RWPE2 (cell line): ENCODE data around the gene SLAMF8.
A peak's percentile ranks its signal among the peaks of the same experiment; 100 is the strongest.

Source experiments
- ATAC-seq: fragments of 200-7000 bp; cut with Tn5 transposase; 3 replicates; pipeline ENCODE4 v1.9.1; 2021; ENCODE audit warnings: low read depth
- DNase-seq: peaks from one replicate; pipeline ENCODE4 v3.0.0-alpha.2; 2020; ENCODE audit warnings: low spot score
- H3K27ac ChIP-seq: fragments of 450-650 bp; 2 replicates; pipeline ENCODE4 v1.5.1; 2017; ENCODE audit warnings: mild to moderate bottlenecking; ENCODE audit not compliant: poor library complexity, severe bottlenecking
- H3K27me3 ChIP-seq: fragments of 250-450 bp; sonication (Bioruptor Pico); 2 replicates; pipeline ENCODE4 v1.5.1; 2021; ENCODE audit warnings: mild to moderate bottlenecking, moderate library complexity; ENCODE audit not compliant: insufficient read depth, poor library complexity, severe bottlenecking
- H3K36me3 ChIP-seq: fragments of 250-450 bp; sonication (Bioruptor Pico); 2 replicates; pipeline ENCODE4 v1.5.1; 2020; ENCODE audit warnings: low read depth, mild to moderate bottlenecking, moderate library complexity
- H3K4me1 ChIP-seq: fragments of 250-450 bp; sonication (Bioruptor Pico); 2 replicates; pipeline ENCODE4 v1.5.1; 2021; ENCODE audit warnings: mild to moderate bottlenecking, moderate library complexity; ENCODE audit not compliant: insufficient read depth, poor library complexity, severe bottlenecking
- H3K4me3 ChIP-seq: fragments of 250-450 bp; sonication (Bioruptor Pico); 2 replicates; pipeline ENCODE4 v1.5.1; 2021; ENCODE audit warnings: mild to moderate bottlenecking, moderate library complexity; ENCODE audit not compliant: severe bottlenecking
- H3K9me3 ChIP-seq: fragments of 250-450 bp; sonication (Bioruptor Pico); 2 replicates; pipeline ENCODE4 v1.5.1; 2021; ENCODE audit warnings: mild to moderate bottlenecking, moderate library complexity; ENCODE audit not compliant: severe bottlenecking
- TF ChIP-seq, protein P1 (sequence below): fragments of 450-650 bp; IDR thresholded peaks from one replicate; pipeline ENCODE4 v1.5.1; 2017; ENCODE audit warnings: mild to moderate bottlenecking, moderate library complexity; ENCODE audit not compliant: poor library complexity, severe bottlenecking

SLAMF8 gene

GRCh38 chr1:159791031-159791430, 35.6 kb upstream of the SLAMF8 start:
- ATAC-seq (no peak), DNase-seq (no peak)
- no peaks in the 10 kb centered on the region for H3K36me3 ChIP-seq
- H3K27me3 ChIP-seq = no peaks in the 10 kb centered on the region
- peaks cover 9% of the 10 kb centered on the region for H3K4me1 ChIP-seq
- no peak overlapping the region for H3K27ac ChIP-seq
- H3K9me3 ChIP-seq = no peaks in the 10 kb centered on the region
- TF ChIP-seq, protein P1, sequence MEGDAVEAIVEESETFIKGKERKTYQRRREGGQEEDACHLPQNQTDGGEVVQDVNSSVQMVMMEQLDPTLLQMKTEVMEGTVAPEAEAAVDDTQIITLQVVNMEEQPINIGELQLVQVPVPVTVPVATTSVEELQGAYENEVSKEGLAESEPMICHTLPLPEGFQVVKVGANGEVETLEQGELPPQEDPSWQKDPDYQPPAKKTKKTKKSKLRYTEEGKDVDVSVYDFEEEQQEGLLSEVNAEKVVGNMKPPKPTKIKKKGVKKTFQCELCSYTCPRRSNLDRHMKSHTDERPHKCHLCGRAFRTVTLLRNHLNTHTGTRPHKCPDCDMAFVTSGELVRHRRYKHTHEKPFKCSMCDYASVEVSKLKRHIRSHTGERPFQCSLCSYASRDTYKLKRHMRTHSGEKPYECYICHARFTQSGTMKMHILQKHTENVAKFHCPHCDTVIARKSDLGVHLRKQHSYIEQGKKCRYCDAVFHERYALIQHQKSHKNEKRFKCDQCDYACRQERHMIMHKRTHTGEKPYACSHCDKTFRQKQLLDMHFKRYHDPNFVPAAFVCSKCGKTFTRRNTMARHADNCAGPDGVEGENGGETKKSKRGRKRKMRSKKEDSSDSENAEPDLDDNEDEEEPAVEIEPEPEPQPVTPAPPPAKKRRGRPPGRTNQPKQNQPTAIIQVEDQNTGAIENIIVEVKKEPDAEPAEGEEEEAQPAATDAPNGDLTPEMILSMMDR = no peak
- H3K4me3 ChIP-seq = no peak overlapping the region

DNA sequence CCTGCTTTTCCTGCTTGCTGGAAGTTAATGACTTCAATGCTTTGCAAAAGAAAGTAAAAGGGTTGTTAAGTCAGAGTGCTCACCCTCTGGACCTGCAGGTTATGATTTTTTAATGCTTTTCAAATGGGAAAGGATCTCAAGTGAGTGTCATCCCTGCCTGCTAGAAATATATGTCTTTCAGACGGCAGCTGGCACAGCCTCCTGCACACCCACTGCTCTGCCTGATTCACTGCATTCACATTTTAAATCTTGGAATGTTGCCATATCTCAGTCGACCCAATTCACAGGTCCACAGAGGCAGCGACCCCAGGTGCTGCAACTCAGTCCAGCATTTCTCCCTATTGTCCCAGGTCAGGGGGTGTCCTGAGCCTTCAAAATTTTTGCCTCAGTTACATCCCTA, 35.2 kb upstream of the SLAMF8 start:
- Histone ChIP-seq H3K27me3 (no peaks in the 10 kb centered on the region), H3K4me3 (no peak overlapping the region), H3K4me1 (peaks cover 8% of the 10 kb centered on the region), H3K9me3 (no peaks in the 10 kb centered on the region), H3K27ac (no peak overlapping the region), H3K36me3 (no peaks in the 10 kb centered on the region)
- TF ChIP-seq, protein P1 = no peak
- no peak for ATAC-seq
- no peak for DNase-seq

DNA sequence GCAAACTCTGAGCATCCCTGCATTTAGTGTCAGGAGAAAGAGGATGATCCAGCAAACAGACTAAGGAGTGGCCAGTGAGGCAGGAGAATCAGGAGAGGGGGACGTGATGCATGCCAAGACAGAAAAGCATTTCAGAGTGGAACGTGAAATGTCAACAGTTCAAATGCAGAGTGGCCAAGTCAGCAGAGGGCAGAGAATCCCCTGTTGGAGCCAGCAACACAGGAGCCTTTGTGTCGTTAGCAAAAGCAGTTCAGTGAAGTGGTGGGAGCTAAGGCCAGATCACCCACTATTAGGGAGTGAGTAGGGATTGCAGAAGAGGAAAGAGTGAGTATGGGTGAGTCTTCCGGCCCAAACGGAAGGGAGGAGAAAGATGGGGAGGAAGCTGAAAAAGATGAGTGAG, 31.1 kb upstream of the SLAMF8 start:
- Histone ChIP-seq H3K4me3 (no peak overlapping the region), H3K27ac (no peak overlapping the region), H3K4me1 (no peaks in the 10 kb centered on the region), H3K9me3 (no peaks in the 10 kb centered on the region), H3K27me3 (no peaks in the 10 kb centered on the region), H3K36me3 (no peaks in the 10 kb centered on the region)
- TF ChIP-seq, protein P1 = no peak
- DNase-seq (no peak), ATAC-seq (no peak)

DNA sequence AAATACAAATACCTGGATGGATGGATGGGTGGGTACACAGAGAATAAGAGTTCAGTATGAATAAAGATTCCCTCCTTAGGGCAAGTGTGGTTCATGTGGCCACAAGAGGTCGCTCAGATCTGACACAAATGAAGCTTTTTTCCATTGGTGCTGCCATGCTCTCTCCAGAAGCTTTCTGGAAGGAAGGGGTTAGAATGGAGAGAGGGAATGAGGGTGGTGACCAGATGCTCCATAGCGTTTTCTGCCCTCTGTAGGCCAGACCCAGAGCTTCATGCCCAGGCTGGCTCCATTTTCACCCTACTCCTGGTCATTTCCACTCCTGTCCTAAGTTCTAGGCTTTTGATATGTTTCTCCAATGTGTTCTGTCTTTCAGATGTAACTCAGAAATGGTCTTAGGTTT, 27.8 kb upstream of the SLAMF8 start:
- Histone ChIP-seq H3K36me3 (no peaks in the 10 kb centered on the region), H3K9me3 (no peaks in the 10 kb centered on the region), H3K4me1 (no peaks in the 10 kb centered on the region), H3K4me3 (no peak overlapping the region), H3K27ac (no peak overlapping the region), H3K27me3 (no peaks in the 10 kb centered on the region)
- ATAC-seq = peak; percentile 89
- DNase-seq = no peak
- TF ChIP-seq, protein P1 = peak; percentile 82

DNA sequence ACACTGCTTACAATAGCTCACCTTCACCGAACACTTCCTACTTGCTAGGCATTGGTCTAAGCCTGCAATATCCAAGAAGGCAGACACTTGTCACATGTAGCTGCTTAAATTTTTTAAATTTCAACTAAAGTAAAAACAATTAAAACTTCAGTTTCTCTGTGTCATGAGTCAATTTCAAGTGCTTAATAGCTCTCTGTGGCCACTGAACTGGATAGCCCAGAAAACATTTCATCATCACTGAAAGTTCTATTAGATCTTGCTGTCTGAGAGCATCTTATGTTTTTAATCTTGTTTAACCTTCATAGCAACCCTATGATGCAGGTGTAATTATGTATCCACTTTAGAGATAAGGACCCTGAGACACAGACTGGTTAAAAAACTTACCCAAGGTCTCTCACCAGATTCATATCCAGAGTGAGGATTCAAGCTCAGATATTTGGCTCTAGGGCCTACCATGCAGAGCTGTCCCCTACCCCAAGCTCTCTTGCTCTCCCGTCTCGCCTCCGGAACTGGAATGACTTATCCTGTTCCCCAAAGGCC, 27.2 kb upstream of the SLAMF8 start:
- no peaks in the 10 kb centered on the region for H3K36me3 ChIP-seq
- no peak for ATAC-seq
- TF ChIP-seq, protein P1 = no peak

More for the DNA sequence above, 27.2 kb upstream of the SLAMF8 start:
- Histone ChIP-seq H3K27ac (no peak overlapping the region), H3K9me3 (no peaks in the 10 kb centered on the region), H3K4me3 (no peak overlapping the region), H3K4me1 (no peaks in the 10 kb centered on the region), H3K27me3 (no peaks in the 10 kb centered on the region)
- no peak for DNase-seq
